HL-60/S4 treated with phorbol 12-myristate 13-acetate at 8.2 ng/mL for 4 days and 3 days (cell line): ENCODE results near the gene HUWE1.

Experiments used
- in situ Hi-C: fragments of 300-500 bp; cut with MboI; formaldehyde crosslinking; loops from 2 replicates; pipeline ENCODE4 v1.15.0; 2022; ENCODE audit warnings: low sequenced_read_pairs

Gene HUWE1

GRCh38 chrX:53621418-53621986 is 65.0 kb downstream of the HUWE1 start:
- in situ Hi-C loops, result no loop called here

- in situ Hi-C loops, result no loop called here
These were observed 69.6 kb downstream of the HUWE1 start for GRCh38 chrX:53616946-53617345.

GRCh38 chrX:53606456-53606855 is 80.1 kb downstream of the HUWE1 start:
- in situ Hi-C loops, result no loop called here

- in situ Hi-C loops, result no loop called here
These were observed 81.5 kb downstream of the HUWE1 start for GRCh38 chrX:53605004-53605403.

GRCh38 chrX:53599781-53600396 is 86.6 kb downstream of the HUWE1 start:
- in situ Hi-C loops, result no loop called here

DNA sequence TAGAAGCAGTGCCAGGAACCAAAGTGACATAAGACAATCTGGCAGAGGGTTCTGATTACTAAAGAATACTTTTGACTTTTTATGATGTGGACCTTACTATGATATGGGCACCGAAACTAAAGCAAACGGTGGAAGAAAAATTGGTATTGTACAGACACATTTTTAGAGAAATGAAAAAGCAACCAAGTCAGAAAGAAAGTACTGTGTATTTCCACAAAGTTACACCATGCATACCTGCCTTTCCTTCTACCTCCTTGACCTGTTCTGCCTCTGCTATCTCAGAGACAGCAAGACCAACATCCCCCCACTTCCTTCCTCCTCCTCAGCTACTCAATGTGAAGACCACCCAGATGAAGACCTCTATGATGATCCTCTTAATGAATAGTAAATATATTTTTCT is 88.3 kb downstream of the HUWE1 start:
- in situ Hi-C loops, result no loop called here

DNA sequence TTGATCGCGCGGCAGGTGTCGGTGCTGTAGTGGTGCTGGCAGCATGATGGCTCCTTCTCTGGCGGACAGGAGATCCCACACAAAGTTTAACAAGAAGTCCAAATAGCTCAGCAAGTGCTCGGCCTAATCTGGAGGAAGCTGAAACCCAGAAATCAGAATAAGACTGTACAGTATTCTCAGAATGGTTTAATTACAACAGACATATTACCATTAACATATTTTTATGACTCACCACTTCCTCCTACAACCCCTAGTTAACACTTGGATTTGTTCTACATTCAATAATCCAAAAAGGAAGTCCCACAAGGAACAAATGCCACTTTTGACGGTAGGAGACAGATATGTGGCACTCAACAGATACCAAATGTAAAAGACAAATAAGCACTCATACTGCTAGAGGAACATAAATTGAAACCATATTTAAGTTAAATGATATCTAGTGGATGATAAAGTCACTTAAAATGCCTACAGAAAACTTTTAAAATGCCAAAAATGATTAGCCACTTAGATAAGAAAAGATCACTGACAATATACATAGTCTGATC is 91.2 kb downstream of the HUWE1 start:
- in situ Hi-C loops, result no loop called here

- in situ Hi-C loops, result no loop called here
These were observed 92.2 kb downstream of the HUWE1 start for GRCh38 chrX:53594354-53594753.

- in situ Hi-C loops, result no loop called here
These were observed 98.6 kb downstream of the HUWE1 start for GRCh38 chrX:53587795-53588420.

GRCh38 chrX:53584891-53585290 is 101.6 kb downstream of the HUWE1 start:
- in situ Hi-C loops, result no loop called here

DNA sequence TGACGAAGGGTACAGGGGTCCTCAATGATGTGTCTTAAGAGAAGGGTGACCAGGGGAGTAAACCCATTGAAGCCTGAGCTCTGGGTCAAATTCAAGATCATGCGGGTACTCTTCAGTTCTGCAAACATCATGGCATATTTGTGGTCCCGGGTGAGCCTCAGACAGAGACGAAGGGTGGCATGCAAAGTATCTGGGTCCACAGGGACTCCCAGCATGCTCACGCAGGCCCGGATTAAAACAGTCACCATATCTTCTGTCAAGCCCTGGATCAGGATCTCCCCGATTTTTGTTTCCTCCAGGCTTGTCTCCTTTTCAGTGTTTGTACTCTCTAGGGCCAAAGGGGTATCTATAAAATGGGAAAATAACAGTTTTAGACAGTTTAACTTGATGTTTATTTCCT is 102.9 kb downstream of the HUWE1 start:
- in situ Hi-C loops, result no loop called here

DNA sequence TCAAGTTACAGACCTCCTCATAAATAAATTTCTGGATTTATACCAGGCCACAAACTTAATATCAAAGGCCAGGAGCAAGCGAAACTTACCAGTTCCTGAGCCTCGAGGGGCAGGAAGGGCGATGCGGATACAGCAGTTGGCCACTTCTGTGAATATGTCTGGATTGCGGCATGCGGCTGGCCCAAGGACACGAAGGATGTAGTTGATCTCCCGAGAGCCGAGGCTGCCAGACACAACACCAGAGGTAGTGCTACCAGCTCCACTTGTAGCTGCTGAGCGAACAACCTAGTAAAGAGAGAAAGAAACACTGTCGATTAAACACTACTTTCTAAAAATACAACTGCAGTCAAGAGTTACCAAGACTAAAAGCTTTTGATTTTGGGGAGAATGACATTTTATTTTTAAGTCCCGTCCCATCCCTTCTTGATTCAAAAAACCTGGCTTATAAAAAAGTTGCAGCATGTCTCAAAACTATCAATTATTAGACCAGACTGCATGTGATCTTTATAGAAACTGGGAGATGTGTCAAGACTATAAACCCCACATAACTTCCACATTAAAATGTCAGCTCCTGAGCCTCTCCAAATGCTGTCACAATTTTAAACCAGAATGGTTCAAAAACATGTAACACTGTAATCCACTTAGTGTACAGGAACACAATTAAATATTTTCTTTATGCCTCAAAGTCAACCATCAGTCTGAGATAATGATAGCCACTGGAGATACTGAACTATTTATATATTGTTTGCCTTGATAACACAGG is 105.6 kb downstream of the HUWE1 start:
- in situ Hi-C loops, result no loop called here

DNA sequence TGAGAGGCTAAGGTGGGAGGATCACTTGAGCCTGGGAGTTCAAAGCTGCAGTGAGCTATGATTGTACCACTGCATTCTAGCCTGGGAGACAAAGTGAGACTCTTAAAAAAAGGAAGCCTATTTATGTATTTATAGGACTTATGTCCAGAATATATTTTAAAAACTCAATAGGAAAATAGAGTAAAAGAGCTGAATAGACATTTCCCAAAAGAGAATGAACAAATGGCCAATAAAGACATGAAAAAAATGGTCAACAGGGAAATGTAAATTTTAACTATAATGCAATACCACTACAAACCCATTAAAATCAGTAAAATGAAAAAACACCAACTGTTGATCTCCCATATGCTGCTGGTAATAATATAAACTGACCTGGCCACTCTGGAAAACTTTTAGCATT is 115.0 kb downstream of the HUWE1 start:
- in situ Hi-C loops, result loop anchor here (25.0 kb wide), 1 partner anchor 359 kb away; no protein-coding TSS in a partner anchor

DNA sequence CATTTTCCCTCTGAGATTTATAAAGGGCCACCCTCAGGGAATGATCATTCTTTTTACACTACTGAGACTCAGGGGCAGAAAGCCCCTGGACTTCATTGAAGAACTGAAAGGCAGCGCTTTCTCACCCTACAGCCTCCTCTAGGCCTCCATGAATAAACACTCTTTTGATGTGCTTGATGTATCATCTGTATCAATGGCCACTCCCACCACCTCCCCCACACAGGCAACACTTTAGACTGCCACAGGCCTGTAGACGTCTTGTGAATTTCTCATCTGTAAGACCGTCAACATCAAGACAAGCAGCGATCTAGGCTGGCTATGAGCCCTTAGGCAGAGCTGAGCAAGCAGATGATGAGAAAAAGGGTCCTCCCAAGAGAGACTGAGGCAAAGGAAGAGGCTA is 123.2 kb downstream of the HUWE1 start:
- in situ Hi-C loops, result loop anchor here (25.0 kb wide), 1 partner anchor 351 kb away; no protein-coding TSS in a partner anchor

- in situ Hi-C loops, result loop anchor here (25.0 kb wide), 1 partner anchor 350 kb away; no protein-coding TSS in a partner anchor
These were observed 124.6 kb downstream of the HUWE1 start for GRCh38 chrX:53561912-53562311.

DNA sequence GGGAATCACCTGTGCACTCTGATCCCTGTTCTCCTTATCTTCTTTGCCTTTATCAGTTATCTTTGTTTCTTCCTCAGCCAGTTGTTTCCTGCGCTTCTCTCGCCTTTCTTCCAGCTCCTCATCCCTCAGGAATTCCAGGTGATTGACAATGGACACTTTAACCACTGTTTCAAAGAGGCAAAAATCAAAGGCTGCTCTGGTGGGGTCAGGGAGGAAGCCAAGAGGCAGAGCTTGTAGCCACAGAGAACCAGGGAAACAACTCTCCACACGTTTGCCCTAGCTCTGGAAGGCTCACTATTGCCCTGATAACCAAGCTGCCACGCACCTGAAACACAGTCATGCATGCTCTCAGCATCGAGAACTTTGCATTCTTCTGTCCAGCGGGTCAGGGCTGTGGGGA is 127.9 kb downstream of the HUWE1 start:
- in situ Hi-C loops, result loop anchor here (25.0 kb wide), 1 partner anchor 346 kb away; no protein-coding TSS in a partner anchor

GRCh38 chrX:53556868-53557267 is 129.7 kb downstream of the HUWE1 start:
- in situ Hi-C loops, result loop anchor here (25.0 kb wide), 1 partner anchor 345 kb away; no protein-coding TSS in a partner anchor

DNA sequence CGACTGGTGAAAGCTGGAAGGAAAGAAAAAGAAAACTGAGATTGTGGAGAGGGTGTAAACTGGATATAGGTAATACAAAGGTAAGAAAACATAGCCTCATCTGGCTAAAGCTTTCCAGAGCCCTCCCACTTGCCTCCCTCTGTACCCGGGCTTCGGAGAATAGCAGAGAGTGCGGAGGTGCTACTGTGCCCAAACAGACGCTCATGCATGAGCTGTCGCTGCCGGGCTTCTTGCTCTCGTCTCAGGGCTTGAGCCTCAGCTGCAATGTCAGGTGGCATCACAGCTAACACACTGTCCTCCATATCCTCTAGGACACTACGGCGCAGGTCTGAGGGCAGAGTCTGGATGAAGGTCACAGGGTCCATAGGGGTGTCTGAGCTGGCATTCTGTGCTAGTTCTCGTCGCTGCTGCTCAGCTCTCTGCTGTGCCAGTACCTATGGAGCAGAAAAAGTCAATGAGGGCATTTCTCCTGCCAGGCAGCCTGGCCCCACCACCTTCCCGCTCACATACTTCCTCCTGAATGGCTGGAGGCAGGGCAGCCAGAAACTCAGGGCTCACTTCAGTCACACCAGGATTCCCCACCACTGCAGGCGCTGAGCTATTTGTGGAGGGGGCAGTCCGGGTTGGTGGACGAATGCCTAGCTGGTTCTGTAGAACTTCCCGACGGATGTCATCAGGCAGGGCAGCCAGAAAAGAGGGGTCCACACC is 135.6 kb downstream of the HUWE1 start:
- in situ Hi-C loops, result loop anchor here (25.0 kb wide), 1 partner anchor 339 kb away; no protein-coding TSS in a partner anchor

DNA sequence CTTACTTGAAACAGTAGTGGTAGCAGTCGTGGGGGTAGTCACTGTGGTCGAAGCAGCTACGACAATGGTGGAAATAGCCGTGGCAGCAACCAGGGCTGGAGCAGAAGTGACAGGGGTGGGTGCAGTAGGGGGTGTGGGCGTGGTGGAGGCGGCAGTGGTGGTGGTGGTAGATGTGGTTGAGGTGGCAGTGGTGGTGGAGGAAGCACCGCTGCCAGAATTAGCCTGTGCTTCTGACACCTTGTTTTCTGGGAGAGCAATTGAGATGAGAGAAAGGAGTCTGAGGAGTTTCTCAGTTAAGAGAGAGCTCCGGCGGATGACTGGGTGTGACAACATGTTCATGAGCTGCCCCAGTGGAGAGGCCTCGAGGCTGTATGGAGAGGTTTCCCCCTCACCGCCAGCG is 138.9 kb downstream of the HUWE1 start:
- in situ Hi-C loops, result no loop called here

DNA sequence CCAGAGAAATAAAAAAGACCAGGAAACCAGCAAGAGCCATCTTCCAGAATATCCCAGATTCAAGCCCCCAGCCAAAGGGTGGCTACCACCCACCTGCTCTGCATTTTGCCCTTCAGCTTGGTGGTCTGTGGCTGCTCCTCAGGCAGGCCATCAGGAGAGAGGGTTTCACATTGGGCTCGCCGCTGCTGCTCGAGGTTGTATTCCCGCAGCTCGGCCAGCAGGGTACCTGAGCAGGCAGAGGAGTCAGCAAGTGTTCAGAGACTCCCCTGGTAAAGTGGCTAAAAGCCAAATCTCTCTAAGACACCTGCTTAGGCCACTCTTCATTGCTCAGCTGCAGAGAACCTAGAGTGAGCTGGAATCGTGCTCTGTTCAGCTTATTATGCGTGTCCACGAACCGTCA is 141.6 kb downstream of the HUWE1 start:
- in situ Hi-C loops, result no loop called here

- in situ Hi-C loops, result no loop called here
These were observed 147.7 kb downstream of the HUWE1 start for GRCh38 chrX:53538781-53539180.
